HCT116 (cell line): ENCODE measurements around the gene COMTD1. TPM values are rescaled to one million over a fixed set of nuclear protein-coding genes. Genes with fewer than 3 reads are reported as not detected.

Experiments used
- ATAC-seq: fragments of 200-7000 bp; cut with Tn5 transposase; 2 replicates; pipeline ENCODE4 v1.9.1; 2020; ENCODE audit warnings: mild to moderate bottlenecking, moderate library complexity
- BruUV-seq: library from RNA; stranded (reverse); fragments of 400-500 nt; replicated peaks from 2 replicates; lab custom pipeline; 2021; lab: Mats Ljungman, UMichigan
- CTCF ChIA-PET: fragments of 300-600 bp; sonication (Branson Sonifier 250); formaldehyde crosslinking; loops from one replicate; lab custom pipeline; 2021; ENCODE audit warnings: antibody characterized with exemption; lab: Charles Lee
- POLR2A ChIA-PET: fragments of 300-600, 350-600 bp; sonication (Branson Sonifier 250); formaldehyde crosslinking; loops from one replicate; lab custom pipeline; 2021; ENCODE audit warnings: antibody characterized with exemption; lab: Charles Lee
- RAD21 ChIA-PET, 2 experiments: fragments of 300-600 bp; sonication (Branson Sonifier 250); formaldehyde crosslinking; loops; one replicate each; lab custom pipeline; 2023; ENCODE audit warnings: low total read pairs in 2 of 2; ENCODE audit not compliant: uncharacterized antibody in 2 of 2, unreplicated experiment in 2 of 2, low non-redundant PET in 1 of 2; lab: Charles Lee
- DNase-seq: peaks from one replicate; pipeline ENCODE4 v3.0.0-alpha.2; 2010; ENCODE audit warnings: low read depth, low spot score
- H2AFZ ChIP-seq: fragments of 200-600 bp; shearing (Covaris generic), sonication (generic); 2 replicates; pipeline ENCODE4 v1.6.1; 2017; ENCODE audit warnings: low read depth, mixed run types, mixed read lengths, antibody characterized with exemption, low read length; ENCODE audit not compliant: poor library complexity, severe bottlenecking
- H3K27ac ChIP-seq: 2 replicates; pipeline ENCODE4 v1.5.1; 2012; ENCODE audit warnings: low read depth, low read length
- H3K27me3 ChIP-seq: fragments of 200-600 bp; sonication (generic); 2 replicates; pipeline ENCODE4 v1.6.1; 2016; ENCODE audit warnings: mixed run types, low read length, mixed read lengths; ENCODE audit not compliant: insufficient read depth
- H3K36me3 ChIP-seq, 2 experiments: fragments of 200-500 bp in 1 of 2; fragments of 200-600 bp in 1 of 2; sonication (Bioruptor generic) in 1 of 2; sonication (generic) in 1 of 2; 2 replicates each; pipeline versions ENCODE4 v1.5.1 to v1.6.1; 2014 to 2016; ENCODE audit warnings: low read length in 2 of 2, inconsistent platforms in 1 of 2, mixed read lengths in 1 of 2, mixed run types in 1 of 2; ENCODE audit not compliant: insufficient read depth in 2 of 2, control insufficient read depth in 1 of 2
- H3K4me1 ChIP-seq, 2 experiments: fragments of 200-600 bp in 1 of 2; sonication (generic) in 1 of 2; 2 replicates each; pipeline versions ENCODE4 v1.5.1 to v1.6.1; 2012 to 2017; ENCODE audit warnings: low read length in 2 of 2, inconsistent platforms in 1 of 2, mild to moderate bottlenecking in 1 of 2, mixed read lengths in 1 of 2, mixed run types in 1 of 2, moderate library complexity in 1 of 2; ENCODE audit not compliant: insufficient read depth in 2 of 2, control insufficient read depth in 1 of 2
- H3K4me2 ChIP-seq: fragments of 200-600 bp; sonication (generic); 2 replicates; pipeline ENCODE4 v1.6.1; 2017; ENCODE audit warnings: mixed run types, low read length, mixed read lengths
- H3K4me3 ChIP-seq, 2 experiments: fragments of 200-600 bp in 1 of 2; sonication (generic) in 1 of 2; replicated peaks in 1 of 2; 2 replicates each; pipeline ENCODE4 v1.5.1; 2011 to 2016; ENCODE audit warnings: low read length in 2 of 2, control low read depth in 1 of 2, low read depth in 1 of 2, mild to moderate bottlenecking in 1 of 2, mixed read lengths in 1 of 2, mixed run types in 1 of 2
- H3K79me2 ChIP-seq: fragments of 200-600 bp; sonication (generic); 2 replicates; pipeline ENCODE4 v1.6.1; 2017; ENCODE audit warnings: mild to moderate bottlenecking, mixed run types, low read length, moderate library complexity, mixed read lengths; ENCODE audit not compliant: insufficient read depth
- H3K9ac ChIP-seq: fragments of 200-600 bp; sonication (generic); 2 replicates; pipeline ENCODE4 v1.6.1; 2016; ENCODE audit warnings: low read length, mixed read lengths
- H3K9me2 ChIP-seq: fragments of 200-600 bp; sonication (generic), shearing (Covaris generic); 2 replicates; pipeline ENCODE4 v1.6.1; 2017; ENCODE audit warnings: mixed run types, mild to moderate bottlenecking, moderate library complexity; ENCODE audit not compliant: insufficient read depth
- H3K9me3 ChIP-seq, 2 experiments: fragments of 200-500 bp in 1 of 2; fragments of 200-600 bp in 1 of 2; sonication (Bioruptor generic) in 1 of 2; sonication (generic) in 1 of 2; 2 replicates each; pipeline ENCODE4 v1.6.1; 2014 to 2017; ENCODE audit warnings: low read length in 2 of 2, mixed read lengths in 2 of 2, inconsistent platforms in 1 of 2, low read depth in 1 of 2, mild to moderate bottlenecking in 1 of 2, mixed run types in 1 of 2, moderate library complexity in 1 of 2; ENCODE audit not compliant: control insufficient read depth in 1 of 2, insufficient read depth in 1 of 2
- H4K20me1 ChIP-seq: fragments of 200-600 bp; sonication (generic), shearing (Covaris generic); 2 replicates; pipeline ENCODE4 v1.6.1; 2017; ENCODE audit warnings: mixed run types, mild to moderate bottlenecking, moderate library complexity; ENCODE audit not compliant: insufficient read depth
- ATF3 ChIP-seq: IDR thresholded peaks from 2 replicates; pipeline ENCODE4 v1.6.1; 2012
- CBX3 ChIP-seq: IDR thresholded peaks from 2 replicates; pipeline ENCODE4 v1.6.1; 2012; ENCODE audit warnings: low read depth
- CEBPB ChIP-seq: IDR thresholded peaks from 2 replicates; pipeline ENCODE4 v1.6.1; 2012; ENCODE audit warnings: low read depth
- CTCF ChIP-seq, 3 experiments: fragments of 200-600 bp in 1 of 3; sonication (generic) in 1 of 3; IDR thresholded peaks in 2 of 3; conservative IDR thresholded peaks in 1 of 3; 2 replicates each; pipeline ENCODE4 v1.5.1; 2012 to 2017; ENCODE audit warnings: low read depth in 2 of 3, low read length in 2 of 3, antibody characterized with exemption in 1 of 3, borderline replicate concordance in 1 of 3, control low read depth in 1 of 3, mild to moderate bottlenecking in 1 of 3, mixed read lengths in 1 of 3, mixed run types in 1 of 3, moderate library complexity in 1 of 3; ENCODE audit not compliant: insufficient read depth in 1 of 3
- EGR1 ChIP-seq: IDR thresholded peaks from 2 replicates; pipeline ENCODE4 v1.6.1; 2012; ENCODE audit warnings: low read depth
- ELF1 ChIP-seq: IDR thresholded peaks from 2 replicates; pipeline ENCODE4 v1.6.1; 2012; ENCODE audit warnings: low read depth, borderline replicate concordance
- EZH2 ChIP-seq: fragments of 200-600 bp; sonication (generic); IDR thresholded peaks from 2 replicates; pipeline ENCODE4 v1.6.1; 2017; ENCODE audit warnings: antibody characterized with exemption, mixed run types
- EZH2phosphoT487 ChIP-seq: fragments of 200-600 bp; IDR thresholded peaks from 2 replicates; pipeline ENCODE4 v1.6.1; 2018; ENCODE audit warnings: antibody characterized with exemption, borderline replicate concordance
- FOSL1 ChIP-seq: IDR thresholded peaks from 2 replicates; pipeline ENCODE4 v1.6.1; 2012; ENCODE audit warnings: low read depth
- MAX ChIP-seq: IDR thresholded peaks from 2 replicates; pipeline ENCODE4 v1.6.1; 2012
- POLR2A ChIP-seq: IDR thresholded peaks from 2 replicates; pipeline ENCODE4 v1.7.0; 2011; ENCODE audit warnings: borderline replicate concordance; ENCODE audit not compliant: insufficient read depth, insufficient read length; ENCODE audit errors: extremely low read depth
- POLR2AphosphoS5 ChIP-seq: IDR thresholded peaks from 2 replicates; pipeline ENCODE4 v1.6.1; 2011; ENCODE audit warnings: mild to moderate bottlenecking, low read depth, low read length, moderate library complexity
- REST ChIP-seq: IDR thresholded peaks from 2 replicates; pipeline ENCODE4 v1.6.1; 2012; ENCODE audit warnings: low read depth
- SIN3A ChIP-seq: IDR thresholded peaks from 2 replicates; pipeline ENCODE4 v1.6.1; 2012; ENCODE audit warnings: low read depth
- SP1 ChIP-seq: IDR thresholded peaks from 2 replicates; pipeline ENCODE4 v1.6.1; 2012; ENCODE audit warnings: low read depth
- SRF ChIP-seq: IDR thresholded peaks from 2 replicates; pipeline ENCODE4 v1.6.1; 2012; ENCODE audit warnings: low read depth
- YY1 ChIP-seq: IDR thresholded peaks from 2 replicates; pipeline ENCODE4 v1.6.1; 2011; ENCODE audit warnings: low read length, low read depth, moderate library complexity, mild to moderate bottlenecking; ENCODE audit not compliant: insufficient replicate concordance; ENCODE audit errors: extremely low read depth
- ZBTB33 ChIP-seq: IDR thresholded peaks from 2 replicates; pipeline ENCODE4 v1.6.1; 2011; ENCODE audit warnings: mild to moderate bottlenecking, low read length, moderate library complexity; ENCODE audit not compliant: insufficient replicate concordance; ENCODE audit errors: extremely low read depth
- ZFX ChIP-seq: fragments of 450-650 bp; IDR thresholded peaks from 2 replicates; pipeline ENCODE4 v1.6.1; 2017
- ZNF274 ChIP-seq: fragments of 200-500 bp; sonication (Bioruptor generic); IDR thresholded peaks from 2 replicates; pipeline ENCODE4 v1.6.1; 2014; ENCODE audit warnings: mild to moderate bottlenecking, low read depth, low read length, inconsistent platforms
- intact Hi-C: fragments of 100-400 bp; cut with micrococcal nuclease; formaldehyde crosslinking; loops from 2 replicates; pipeline ENCODE4 v1.10.0; 2022
- total RNA-seq: library from RNA; stranded (reverse); gene quantifications from one replicate; pipeline ENCODE4 v1.2.1, GENCODE V29; 2021; ENCODE audit not compliant: unreplicated experiment

Gene COMTD1
- total RNA-seq, 1 experiment from 2014 or later, result 35.1 TPM

GRCh38 chr10:75250934-75251333, 15.2 kb upstream of the COMTD1 start:
- TF ChIP-seq MAX (no peak), EZH2phosphoT487 (no peak), YY1 (no peak), REST (no peak), ZBTB33 (no peak), POLR2A (no peak), POLR2AphosphoS5 (no peak), SRF (no peak), ELF1 (no peak), CEBPB (no peak), CBX3 (no peak), ZNF274 (no peak), SIN3A (no peak), EZH2 (no peak), SP1 (no peak), ATF3 (no peak), FOSL1 (no peak), CTCF (IDR thresholded peaks at IDR 0.05 in 2 of 3, conservative IDR thresholded peaks at IDR 0.05 in 1 of 3; ENCODE audit: borderline replicate concordance in 1 of 3, insufficient read depth in 1 of 3, low read depth in 2 of 3, low read length in 2 of 3) (no peak), ZFX (no peak), EGR1 (no peak)
- ChIA-PET CTCF (no interaction called here), POLR2A (no interaction called here), RAD21 (no interaction called here)
- intact Hi-C loops, result no loop called here
- H3K9ac ChIP-seq, result no peak overlapping the region
- H2AFZ ChIP-seq, result no peak overlapping the region
- no peak for DNase-seq
- no peak overlapping the region for H3K4me2 ChIP-seq
- H4K20me1 ChIP-seq, result no peaks in the 10 kb centered on the region
- no TSS peak for BruUV-seq
- peaks cover under 1 to 11% of the 10 kb centered on the region in 2 experiments; a peak in 2 of 4 replicates for H3K4me1 ChIP-seq
- H3K4me3 ChIP-seq, result no peak overlapping the region
- H3K36me3 ChIP-seq, result no peaks in the 10 kb centered on the region
- H3K9me2 ChIP-seq, result no peaks in the 10 kb centered on the region
- H3K27ac ChIP-seq, result no peak overlapping the region
- H3K27me3 ChIP-seq, result no peaks in the 10 kb centered on the region
- ATAC-seq, result peak; percentile 68
- H3K79me2 ChIP-seq, result no peaks in the 10 kb centered on the region
- H3K9me3 ChIP-seq, result no peaks in the 10 kb centered on the region; a peak in 1 of 4 replicates
